GM18507 (cell line): Measurements from ENCODE around the gene POSTN.

Experiments used
- DNase-seq: peaks from one replicate; pipeline ENCODE4 v3.0.0; 2011; ENCODE audit warnings: low read depth; ENCODE audit not compliant: insufficient read length; ENCODE audit errors: extremely low spot score
- FAIRE-seq: peaks from 2 replicates; lab custom pipeline; 2011; peaks lifted over from hg19 to GRCh38; lab: Jason Lieb, UNC

POSTN gene

GRCh38 chr13:37598597-37598996 lies at the start of gene POSTN:
Gene POSTN (minus strand): TSS chr13:37598768. CDS start chr13:37598726, 42 bp downstream.
- DNase-seq (no peak), FAIRE-seq (no peak)

GRCh38 chr13:37647031-37647650 lies 48.6 kb upstream of the POSTN start:
- no peak for DNase-seq
- no peak for FAIRE-seq

DNA sequence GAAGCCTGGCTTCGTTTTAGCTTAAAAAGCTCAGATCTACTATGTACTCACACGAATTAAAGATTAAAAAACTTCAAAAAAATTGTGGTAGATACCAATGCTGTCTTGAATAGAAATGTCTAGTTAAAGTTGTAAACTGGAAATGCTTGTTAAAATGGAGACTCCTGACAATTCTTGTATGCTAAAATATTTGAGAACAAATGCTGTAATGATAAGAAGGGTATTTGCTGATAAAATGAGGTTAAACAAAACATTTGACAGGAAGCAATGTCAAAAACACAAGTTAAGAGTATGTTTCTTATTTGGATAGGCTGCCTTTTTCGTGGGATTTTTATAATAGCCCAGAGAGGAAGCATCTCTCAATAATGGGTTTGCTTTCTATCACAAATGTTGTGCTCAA lies 48.0 kb upstream of the POSTN start:
- FAIRE-seq: no peak

GRCh38 chr13:37645181-37645740 lies 46.7 kb upstream of the POSTN start:
- FAIRE-seq: no peak
- DNase-seq: no peak

More for the DNA sequence above, 48.0 kb upstream of the POSTN start:
- DNase-seq: no peak

- DNase-seq (no peak), FAIRE-seq (no peak)
Measured at GRCh38 chr13:37641391-37641790, 42.8 kb upstream of the POSTN start.

GRCh38 chr13:37640499-37640898 lies 41.9 kb upstream of the POSTN start:
- no peak for DNase-seq
- no peak for FAIRE-seq

- FAIRE-seq: no peak
- no peak for DNase-seq
Measured at GRCh38 chr13:37636701-37637100, 38.1 kb upstream of the POSTN start.

DNA sequence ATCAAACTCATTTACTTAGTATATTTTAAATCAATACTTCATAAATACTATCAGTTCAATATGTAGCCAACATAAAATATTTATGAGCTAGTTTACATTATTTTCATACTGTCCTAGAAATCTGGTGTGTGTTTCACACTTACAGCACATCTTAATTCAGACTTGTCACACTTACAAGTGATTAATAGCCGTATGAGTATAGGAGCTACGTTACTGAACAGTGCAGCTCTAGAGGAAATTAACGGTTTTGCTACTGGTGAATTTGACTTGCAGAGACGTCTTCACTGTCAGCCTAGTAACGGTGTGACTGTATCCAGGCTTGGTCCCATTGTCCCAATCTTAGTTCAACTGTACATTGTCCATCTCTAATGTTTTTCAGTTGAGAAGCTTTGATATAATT lies 33.7 kb upstream of the POSTN start:
- no peak for FAIRE-seq
- DNase-seq: no peak

DNA sequence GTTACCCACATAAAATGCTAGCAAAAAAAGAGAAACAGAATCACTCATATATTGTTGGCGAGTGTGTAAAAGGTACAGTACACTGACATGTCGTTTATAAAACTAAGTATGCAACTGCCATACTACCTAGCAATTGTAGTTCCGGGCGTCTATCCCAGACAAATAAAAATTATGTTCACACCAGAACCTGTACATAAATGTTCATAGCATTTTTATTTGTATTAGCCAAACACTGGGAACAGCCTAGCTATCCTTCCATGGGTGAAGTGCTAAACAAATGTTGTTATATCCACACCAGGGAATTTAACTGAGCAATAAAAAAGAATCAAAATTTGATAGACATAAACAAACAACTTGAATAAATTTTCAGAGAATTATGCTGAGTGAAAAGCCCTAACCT lies 28.9 kb upstream of the POSTN start:
- no peak for DNase-seq
- FAIRE-seq: no peak

DNA sequence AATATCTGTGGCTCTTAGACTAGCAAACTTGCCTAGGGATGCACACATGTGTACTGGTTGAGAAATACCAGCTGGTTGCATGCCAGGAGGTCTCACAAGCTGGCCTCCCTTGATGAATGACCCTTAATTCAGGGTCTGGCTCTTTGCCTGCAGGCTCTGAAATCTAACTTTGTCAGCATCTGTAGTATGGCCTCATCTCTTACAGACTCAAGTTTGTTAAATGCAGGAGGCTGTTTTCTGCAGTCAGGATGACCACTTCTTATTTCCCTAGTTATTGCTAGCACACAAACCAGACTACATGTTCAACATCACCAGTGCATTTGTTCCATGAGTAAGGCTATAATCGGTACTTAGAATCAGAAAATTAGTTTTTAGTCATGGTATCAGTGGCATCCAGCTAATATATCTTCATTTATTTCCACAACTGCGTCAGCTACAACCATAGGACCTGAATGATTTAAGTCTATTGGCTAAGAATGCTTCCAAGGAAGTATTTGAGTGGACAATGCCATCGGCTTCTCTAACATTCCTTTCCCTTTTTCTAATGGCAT lies 23.3 kb upstream of the POSTN start:
- no peak for DNase-seq
- FAIRE-seq: no peak

- FAIRE-seq (no peak), DNase-seq (no peak)
Measured at GRCh38 chr13:37618554-37618953, 20.0 kb upstream of the POSTN start.

- DNase-seq (no peak), FAIRE-seq (no peak)
Measured at GRCh38 chr13:37617173-37617572, 18.6 kb upstream of the POSTN start.

DNA sequence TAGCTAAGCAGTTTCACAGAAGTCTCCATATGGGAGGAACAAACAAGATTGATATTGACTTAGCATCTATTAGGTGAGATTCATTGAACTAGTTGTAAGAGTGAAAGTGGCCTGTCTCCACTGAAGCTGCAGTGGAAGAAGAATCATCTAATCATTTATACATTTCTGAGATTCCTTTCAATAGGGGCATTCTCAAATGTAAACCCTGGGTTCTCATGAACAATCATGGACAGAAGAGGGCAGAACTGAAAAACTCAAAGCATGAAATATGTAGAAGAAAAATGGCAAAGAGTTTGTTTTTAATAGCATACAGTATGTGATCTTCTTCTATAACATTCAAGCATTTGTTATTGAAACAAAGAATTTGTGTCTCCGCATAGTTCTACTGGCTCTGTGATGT lies 17.6 kb upstream of the POSTN start:
- FAIRE-seq (no peak), DNase-seq (no peak)

DNA sequence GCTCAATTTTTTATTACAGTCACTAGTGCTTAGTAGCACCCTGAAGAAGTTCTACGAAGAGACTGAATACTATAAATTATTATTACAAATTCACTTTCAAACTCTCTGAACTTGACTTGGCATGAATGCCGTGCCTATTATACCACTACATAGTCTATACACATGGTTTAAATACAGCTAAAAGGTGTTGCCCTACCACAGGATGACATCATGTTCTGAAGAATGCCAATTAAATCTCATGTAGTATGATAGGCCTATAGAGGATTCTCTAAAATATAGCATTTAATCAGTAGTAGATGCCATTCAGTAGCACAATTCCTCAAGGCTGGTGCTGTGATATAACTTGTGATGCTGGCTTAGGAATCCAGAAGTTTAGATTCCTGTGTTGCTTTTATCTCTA lies 16.7 kb upstream of the POSTN start:
- FAIRE-seq (no peak), DNase-seq (no peak)

- no peak for DNase-seq
- no peak for FAIRE-seq
Measured at GRCh38 chr13:37613638-37614037, 15.1 kb upstream of the POSTN start.

- DNase-seq (no peak), FAIRE-seq (no peak)
Measured at GRCh38 chr13:37613236-37613635, 14.7 kb upstream of the POSTN start.

DNA sequence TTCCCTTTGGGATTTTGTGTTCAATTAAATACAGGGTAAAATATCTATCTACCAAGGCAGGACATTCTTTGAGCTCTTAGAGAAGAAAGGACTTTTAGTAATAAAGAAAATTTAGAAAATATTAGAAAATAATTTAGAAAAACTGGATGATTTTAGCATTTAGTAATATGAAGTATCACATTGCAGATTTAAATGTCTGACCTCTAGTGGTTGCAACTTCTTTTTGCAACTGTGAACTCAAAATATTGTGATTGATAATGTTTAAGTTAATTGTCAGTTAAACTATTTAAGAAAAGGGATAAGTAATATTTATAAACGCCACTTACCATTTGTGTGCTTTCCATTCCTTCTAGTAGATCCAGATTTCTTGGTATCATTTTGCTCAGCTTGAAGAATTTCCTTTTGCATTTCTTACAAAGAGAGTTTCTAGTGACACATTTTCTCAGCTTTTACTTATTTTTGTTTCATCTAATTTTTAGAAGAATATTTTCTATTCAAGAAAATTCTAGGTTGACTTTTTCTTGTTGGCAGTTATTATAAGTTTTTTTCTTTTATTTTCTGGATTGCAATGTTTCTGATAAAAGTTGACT lies 10.3 kb upstream of the POSTN start:
- FAIRE-seq: no peak
- DNase-seq: no peak

- DNase-seq: no peak
- peak; percentile 49 for FAIRE-seq
Measured at GRCh38 chr13:37602733-37603381, 4.3 kb upstream of the POSTN start.

- no peak for FAIRE-seq
- DNase-seq: no peak
Measured at GRCh38 chr13:37601648-37602440, 3.3 kb upstream of the POSTN start.

- no peak for DNase-seq
- no peak for FAIRE-seq
Measured at GRCh38 chr13:37599519-37599918, 951 bp upstream of the POSTN start.
